ENCODE data around the gene ZNF732. TPM values are rescaled to one million over a fixed set of nuclear protein-coding genes. Genes with fewer than 3 reads are reported as not detected.
"Not testable (repeated sequence)": the region's sequence is repeated elsewhere in the genome, so short reads cannot be mapped to it uniquely, and the experiment has no call there.

Gene ZNF732
- total and polyA plus RNA-seq, 12 donors, result 0.08 to 1.7 (median 0.19) TPM; not detected in 7

DNA sequence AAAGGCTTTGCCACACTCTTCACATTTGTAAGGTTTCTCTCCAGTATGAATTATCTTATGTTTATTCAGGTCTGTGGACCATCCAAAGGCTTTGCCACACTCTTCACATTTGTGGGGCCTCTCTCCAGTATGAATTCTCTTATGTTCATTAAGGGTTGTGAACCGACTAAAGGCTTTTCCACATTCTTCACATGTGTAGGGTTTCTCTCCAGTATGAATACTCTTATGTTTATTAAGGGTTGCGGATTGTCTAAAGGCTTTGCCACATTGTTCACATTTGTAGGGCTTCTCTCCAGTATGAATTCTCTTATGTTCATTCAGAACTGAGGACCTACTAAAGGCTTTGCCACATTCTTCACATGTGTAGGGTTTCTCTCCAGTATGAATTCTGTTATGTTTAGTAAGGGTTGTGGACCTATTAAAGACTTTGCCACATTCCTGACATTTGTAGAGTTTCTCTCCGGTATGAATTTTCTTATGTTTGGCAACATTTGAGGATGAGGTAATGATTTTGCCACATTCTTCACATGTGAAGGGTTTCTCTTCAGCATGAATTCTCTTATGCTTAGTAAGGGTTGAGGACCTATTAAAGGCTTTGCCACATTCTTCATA lies 33.7 kb downstream of the ZNF732 start:
- Histone ChIP-seq H3K36me3 (replicated peaks in 1 of 2) (no peaks in the 10 kb centered on the region), H3K9me3 (replicated peaks in 1 of 3) (peaks cover 6 to 54% (median 52%) of the 10 kb centered on the region in 3 donors), H3K27ac (no peak overlapping the region), H3K4me3 (no peak overlapping the region), H3K27me3 (no peaks in the 10 kb centered on the region), H3K4me1 (replicated peaks in 1 of 2) (no peaks in the 10 kb centered on the region)
- TF ChIP-seq POLR2A (IDR thresholded peaks at IDR 0.05), result no peak
- TF ChIP-seq, protein P1, sequence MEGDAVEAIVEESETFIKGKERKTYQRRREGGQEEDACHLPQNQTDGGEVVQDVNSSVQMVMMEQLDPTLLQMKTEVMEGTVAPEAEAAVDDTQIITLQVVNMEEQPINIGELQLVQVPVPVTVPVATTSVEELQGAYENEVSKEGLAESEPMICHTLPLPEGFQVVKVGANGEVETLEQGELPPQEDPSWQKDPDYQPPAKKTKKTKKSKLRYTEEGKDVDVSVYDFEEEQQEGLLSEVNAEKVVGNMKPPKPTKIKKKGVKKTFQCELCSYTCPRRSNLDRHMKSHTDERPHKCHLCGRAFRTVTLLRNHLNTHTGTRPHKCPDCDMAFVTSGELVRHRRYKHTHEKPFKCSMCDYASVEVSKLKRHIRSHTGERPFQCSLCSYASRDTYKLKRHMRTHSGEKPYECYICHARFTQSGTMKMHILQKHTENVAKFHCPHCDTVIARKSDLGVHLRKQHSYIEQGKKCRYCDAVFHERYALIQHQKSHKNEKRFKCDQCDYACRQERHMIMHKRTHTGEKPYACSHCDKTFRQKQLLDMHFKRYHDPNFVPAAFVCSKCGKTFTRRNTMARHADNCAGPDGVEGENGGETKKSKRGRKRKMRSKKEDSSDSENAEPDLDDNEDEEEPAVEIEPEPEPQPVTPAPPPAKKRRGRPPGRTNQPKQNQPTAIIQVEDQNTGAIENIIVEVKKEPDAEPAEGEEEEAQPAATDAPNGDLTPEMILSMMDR (IDR thresholded peaks at IDR 0.05), result no peak
- DNase-seq, result no peak
- WGBS, 4 donors, result 89 to 98% (median 94%) methylated on average over 3 of the region's 3 CpGs
- intact Hi-C loops (cut with DNase I), result no loop called here

DNA sequence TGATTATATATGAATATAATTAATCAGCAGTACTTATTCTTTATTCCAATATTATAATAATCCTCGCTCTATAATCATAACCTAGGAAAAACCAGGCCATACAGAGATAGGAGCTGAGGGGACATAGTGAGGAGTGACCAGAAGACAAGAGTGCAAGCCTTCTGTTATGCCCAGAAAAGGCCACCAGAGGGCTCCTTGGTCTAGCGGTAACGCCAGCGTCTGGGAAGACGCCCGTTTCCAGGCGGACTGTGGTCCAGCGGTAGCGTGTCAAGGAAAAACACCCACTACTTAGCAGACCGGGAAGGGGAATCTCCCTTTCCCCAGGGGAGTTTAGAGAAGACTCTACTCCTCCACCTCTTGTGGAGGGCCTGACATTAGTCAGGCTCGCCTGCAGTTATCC lies 46.0 kb downstream of the ZNF732 start:
- DNase-seq; H3K4me1 ChIP-seq (replicated peaks in 1 of 2); H3K27me3 ChIP-seq; H3K27ac ChIP-seq; intact Hi-C loops (cut with DNase I); H3K36me3 ChIP-seq (replicated peaks in 1 of 2); H3K4me3 ChIP-seq: not testable (repeated sequence)
- H3K9me3 ChIP-seq (replicated peaks in 1 of 3), result peaks cover 0 to 80% (median 4%) of the 10 kb centered on the region in 3 donors
- WGBS, 4 donors, result 66 to 89% (median 72%) methylated on average over 11 of the region's 11 CpGs

DNA sequence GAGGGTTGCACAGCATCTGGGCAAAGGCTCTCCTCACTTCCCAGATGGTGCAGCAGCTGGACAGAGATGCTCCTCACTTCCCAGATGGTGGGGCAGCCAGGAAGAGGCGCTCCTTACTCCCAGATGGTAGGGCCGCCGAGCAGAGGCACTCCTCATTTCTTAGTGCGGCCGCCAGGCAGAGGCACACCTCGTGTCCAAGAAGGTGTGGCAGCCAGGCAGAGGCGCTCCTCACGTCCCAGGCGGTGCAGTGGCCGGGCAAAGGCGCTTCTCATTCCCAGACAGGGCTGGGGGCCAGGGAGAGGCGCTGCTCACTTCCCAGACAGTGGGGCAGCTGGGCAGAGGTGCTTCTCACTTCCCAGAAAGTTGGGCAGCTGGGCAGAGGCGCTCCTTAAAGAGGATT lies 48.8 kb downstream of the ZNF732 start:
- no peak for TF ChIP-seq POLR2A (IDR thresholded peaks at IDR 0.05)
- TF ChIP-seq, protein P1 (IDR thresholded peaks at IDR 0.05), result no peak
- WGBS, 4 donors, result 92 to 100% (median 93%) methylated on average over 2 to 13 of the region's 13 CpGs
- Histone ChIP-seq H3K36me3 (replicated peaks in 1 of 2) (no peaks in the 10 kb centered on the region), H3K9me3 (replicated peaks in 1 of 3) (peaks cover 16 to 90% (median 16%) of the 10 kb centered on the region in 3 donors), H3K4me3 (no peak overlapping the region), H3K4me1 (replicated peaks in 1 of 2) (no peaks in the 10 kb centered on the region), H3K27ac (no peak overlapping the region), H3K27me3 (no peaks in the 10 kb centered on the region)
- DNase-seq, result no peak
- intact Hi-C loops (cut with DNase I), result no loop called here

DNA sequence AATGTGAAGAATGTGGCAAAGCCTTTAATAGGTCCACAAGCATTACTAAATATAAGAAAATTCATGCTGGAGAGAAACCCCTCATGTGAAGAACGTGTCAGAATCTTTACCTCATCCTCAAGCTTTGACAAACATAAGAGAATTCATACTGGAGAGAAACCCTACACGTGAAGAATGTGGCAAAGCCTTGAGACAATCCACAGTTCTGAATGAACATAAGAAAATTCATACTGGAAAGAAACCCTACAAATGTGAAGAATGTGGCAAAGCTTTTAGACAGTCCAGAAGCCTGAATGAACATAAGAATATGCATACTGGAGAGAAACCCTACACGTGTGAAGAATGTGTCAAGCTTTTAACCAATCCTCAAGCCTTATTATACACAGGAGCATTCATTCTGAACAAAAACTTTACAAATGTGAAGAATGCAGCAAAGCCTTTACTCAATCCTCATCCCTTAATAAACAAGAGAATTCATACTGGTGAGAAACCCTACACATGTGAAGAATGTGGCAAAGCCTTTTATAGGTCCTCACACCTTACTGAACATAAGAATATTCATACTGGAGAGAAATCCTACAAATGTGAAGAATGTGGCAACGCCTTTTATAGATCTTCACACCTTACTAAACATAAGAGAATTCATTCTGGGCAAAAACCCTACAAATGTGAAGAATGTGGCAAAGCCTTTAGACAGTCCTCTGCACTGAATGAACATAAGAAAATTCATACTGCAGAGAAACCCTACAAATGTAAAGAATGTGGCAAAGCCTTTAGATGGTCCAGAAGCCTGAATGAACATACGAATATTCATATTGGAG lies 51.1 kb downstream of the ZNF732 start:
- Histone ChIP-seq H3K27ac (no peak overlapping the region), H3K9me3 (replicated peaks in 1 of 3) (peaks cover 18 to 84% (median 19%) of the 10 kb centered on the region in 3 donors), H3K4me1 (replicated peaks in 1 of 2) (no peaks in the 10 kb centered on the region), H3K36me3 (replicated peaks in 1 of 2) (no peaks in the 10 kb centered on the region), H3K4me3 (no peak overlapping the region), H3K27me3 (no peaks in the 10 kb centered on the region)
- 79 to 89% (median 85%) methylated on average over 5 of the region's 5 CpGs for WGBS, 4 donors
- no peak for DNase-seq
- TF ChIP-seq POLR2A (IDR thresholded peaks at IDR 0.05), result no peak
- TF ChIP-seq, protein P1 (IDR thresholded peaks at IDR 0.05), result no peak
- intact Hi-C loops (cut with DNase I), result no loop called here
